ENCODE measurements around the gene FAT3.

FAT3 gene

GRCh38 chr11:92224407-92225124 is at the start of gene FAT3:
TSS of gene FAT3 (plus strand) at chr11:92224818. CDS start at chr11:92352113, 127,295 bp downstream.
- DNase-seq (ENCODE audit: low read depth) = peak; percentile 39
- no peak for TF ChIP-seq CTCF (IDR thresholded peaks at IDR 0.05; ENCODE audit: low read length, missing control alignments)
- H3K4me3 ChIP-seq (replicated peaks; ENCODE audit: low read depth, low read length) = peak within 1 kb of the TSS; percentile 34

- TF ChIP-seq CTCF (IDR thresholded peaks at IDR 0.05; ENCODE audit: low read length, missing control alignments) = no peak
- no peak overlapping the region for H3K4me3 ChIP-seq (replicated peaks; ENCODE audit: low read depth, low read length)
- DNase-seq (ENCODE audit: low read depth) = no peak
These were observed 45.5 kb upstream of the FAT3 start for GRCh38 chr11:92179017-92179670.

- no peak for DNase-seq (ENCODE audit: low read depth)
- no peak for TF ChIP-seq CTCF (IDR thresholded peaks at IDR 0.05; ENCODE audit: low read length, missing control alignments)
- no peak overlapping the region for H3K4me3 ChIP-seq (replicated peaks; ENCODE audit: low read depth, low read length)
These were observed 44.4 kb upstream of the FAT3 start for GRCh38 chr11:92180226-92180625.

- DNase-seq (ENCODE audit: low read depth) = peak; percentile 44
- no peak for TF ChIP-seq CTCF (IDR thresholded peaks at IDR 0.05; ENCODE audit: low read length, missing control alignments)
- H3K4me3 ChIP-seq (replicated peaks; ENCODE audit: low read depth, low read length) = no peak overlapping the region
These were observed 43.9 kb upstream of the FAT3 start for GRCh38 chr11:92180664-92181251.

GRCh38 chr11:92190535-92191206 is 33.9 kb upstream of the FAT3 start:
- H3K4me3 ChIP-seq (replicated peaks; ENCODE audit: low read depth, low read length) = no peak overlapping the region
- TF ChIP-seq CTCF (IDR thresholded peaks at IDR 0.05; ENCODE audit: low read length, missing control alignments) = no peak
- DNase-seq (ENCODE audit: low read depth) = no peak

GRCh38 chr11:92192141-92192540 is 32.5 kb upstream of the FAT3 start:
- no peak for DNase-seq (ENCODE audit: low read depth)
- H3K4me3 ChIP-seq (replicated peaks; ENCODE audit: low read depth, low read length) = no peak overlapping the region
- no peak for TF ChIP-seq CTCF (IDR thresholded peaks at IDR 0.05; ENCODE audit: low read length, missing control alignments)

Data from fibroblast of pulmonary artery (primary cell).